ENCODE measurements around the gene LYSMD1. TPM values are rescaled to one million over a fixed set of nuclear protein-coding genes. Genes with fewer than 3 reads are reported as not detected.
A peak's percentile ranks its signal among the peaks of the same experiment; 100 is the strongest.
"Not testable (repeated sequence)": the region's sequence is repeated elsewhere in the genome, so short reads cannot be mapped to it uniquely, and the experiment has no call there.

LYSMD1 gene, protein sequence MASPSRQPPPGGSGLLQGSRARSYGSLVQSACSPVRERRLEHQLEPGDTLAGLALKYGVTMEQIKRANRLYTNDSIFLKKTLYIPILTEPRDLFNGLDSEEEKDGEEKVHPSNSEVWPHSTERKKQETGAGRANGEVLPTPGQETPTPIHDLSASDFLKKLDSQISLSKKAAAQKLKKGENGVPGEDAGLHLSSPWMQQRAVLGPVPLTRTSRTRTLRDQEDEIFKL
- total RNA-seq (10 to 100 TPM; 12.9 to 19.1 TPM), polyA plus RNA-seq (ENCODE audit: insufficient read length in 2 of 2) (10 to 100 TPM; 17.9 to 18.7 TPM)
- long read RNA-seq, donor 1, transcript LYSMD1-201 (3 exons, 2,479 nt) = major isoform, 6 of 6 reads
- long read RNA-seq, donor 1, partial matches to known transcripts = 0 of 6 reads
- long read RNA-seq, donor 1, other reads (novel, unspliced or antisense) = 0 of 6 reads
- long read RNA-seq, donor 2 = 0 reads
- long read RNA-seq, donor 3, partial matches to known transcripts = 0 of 3 reads
- long read RNA-seq, donor 3, other reads (novel, unspliced or antisense) = 0 of 3 reads
- long read RNA-seq, donor 4, transcript LYSMD1-201 (3 exons, 2,479 nt) = major isoform, 5 of 52 reads
- long read RNA-seq, donor 4, partial matches to known transcripts = 19 of 52 reads
- long read RNA-seq, donor 4, other reads (novel, unspliced or antisense) = 28 of 52 reads

DNA sequence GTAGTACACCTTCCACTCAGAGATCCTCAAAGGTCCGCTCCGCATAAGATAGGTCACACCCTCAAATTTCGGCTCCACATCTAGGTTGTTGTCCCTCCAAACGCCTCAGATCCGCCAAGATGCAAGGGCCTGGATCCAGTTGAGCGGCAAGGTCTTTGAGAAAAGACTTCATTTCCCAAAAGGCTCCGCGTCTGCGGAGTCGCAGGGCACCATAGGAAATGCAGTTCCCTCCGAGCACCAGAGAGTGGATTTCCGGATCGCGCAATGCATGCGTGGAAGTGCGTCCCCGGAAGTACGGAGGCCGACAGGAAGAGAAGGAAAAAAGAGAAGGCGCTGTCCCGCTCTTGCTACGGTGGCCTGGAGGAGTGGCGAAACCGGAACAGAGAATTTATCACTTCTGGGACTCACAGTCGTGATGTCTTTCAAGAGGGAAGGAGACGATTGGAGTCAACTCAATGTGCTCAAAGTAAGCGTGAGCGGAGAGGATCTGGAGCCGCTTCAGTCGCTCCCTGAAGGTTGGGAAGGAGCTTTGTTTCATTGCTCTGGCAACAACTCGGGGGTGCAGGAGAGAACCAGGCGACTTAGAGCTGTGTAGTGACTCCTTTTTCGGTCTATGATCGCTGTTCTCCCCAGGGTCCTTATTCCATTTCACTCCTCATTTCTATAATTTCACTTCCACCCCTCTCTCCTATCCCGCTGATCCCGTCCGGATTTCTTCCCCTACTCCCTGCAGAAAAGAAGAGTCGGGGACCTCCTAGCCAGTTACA, at the start of gene LYSMD1, which contains the start of gene SCNM1:
Gene LYSMD1, minus strand, starts transcription at position 165 of the 767 bp plus-strand sequence. CDS start 644 bp downstream, outside the sequence.
Gene SCNM1, plus strand, starts transcription at position 407 of the 767 bp plus-strand sequence. Its CDS starts 9 bp downstream, at position 416.
- Histone ChIP-seq H3K27ac (ENCODE audit: low read depth, low read length) (peak within 1 kb of the TSS; percentile 97), H3K9me3 (ENCODE audit: control insufficient read depth, insufficient read depth, low read length) (no peaks in the 10 kb centered on the region), H3K4me1 (ENCODE audit: control insufficient read depth, insufficient read depth, low read length) (peaks cover 20% of the 10 kb centered on the region), H3K36me3 (ENCODE audit: control insufficient read depth, insufficient read depth, low read length) (peaks cover 41% of the 10 kb centered on the region), H3K27me3 (ENCODE audit: control insufficient read depth, insufficient read depth, low read length) (no peaks in the 10 kb centered on the region), H3K4me3 (ENCODE audit: low read depth, low read length) (peak within 1 kb of the TSS; percentile 88)
- WGBS (ENCODE audit: insufficient coverage) = under 1% methylated on average over 37 of the region's 38 CpGs
- peak; percentile 98 to 100 (median 99) for DNase-seq (ENCODE audit: low read depth in 4 of 6, low spot score in 6 of 6)

- Histone ChIP-seq H3K4me1 (ENCODE audit: control insufficient read depth, insufficient read depth, low read length) (no peaks in the 10 kb centered on the region), H3K27ac (ENCODE audit: low read depth, low read length) (no peak overlapping the region), H3K9me3 (ENCODE audit: control insufficient read depth, insufficient read depth, low read length) (no peaks in the 10 kb centered on the region), H3K36me3 (ENCODE audit: control insufficient read depth, insufficient read depth, low read length) (peaks cover 34% of the 10 kb centered on the region), H3K27me3 (ENCODE audit: control insufficient read depth, insufficient read depth, low read length) (no peaks in the 10 kb centered on the region), H3K4me3 (ENCODE audit: low read depth, low read length) (no peak overlapping the region)
- no peak for DNase-seq (ENCODE audit: low read depth in 4 of 6, low spot score in 6 of 6)
- no CpG with 5 or more reads among the region's 2 CpGs for WGBS (ENCODE audit: insufficient coverage)
Measured at GRCh38 chr1:151213560-151213959, 47.9 kb upstream of the LYSMD1 start.

- no peak for DNase-seq (ENCODE audit: low read depth in 4 of 6, low spot score in 6 of 6)
- WGBS (ENCODE audit: insufficient coverage) = 100% methylated on average over 3 of the region's 15 CpGs
- H3K27ac ChIP-seq (ENCODE audit: low read depth, low read length) = no peak overlapping the region
Measured at GRCh38 chr1:151211972-151212705, 46.4 kb upstream of the LYSMD1 start.

GRCh38 chr1:151210830-151211229, 45.1 kb upstream of the LYSMD1 start:
- Histone ChIP-seq H3K4me1 (ENCODE audit: control insufficient read depth, insufficient read depth, low read length) (no peaks in the 10 kb centered on the region), H3K36me3 (ENCODE audit: control insufficient read depth, insufficient read depth, low read length) (peaks cover 55% of the 10 kb centered on the region), H3K27me3 (ENCODE audit: control insufficient read depth, insufficient read depth, low read length) (no peaks in the 10 kb centered on the region), H3K27ac (ENCODE audit: low read depth, low read length) (no peak overlapping the region), H3K4me3 (ENCODE audit: low read depth, low read length) (no peak overlapping the region), H3K9me3 (ENCODE audit: control insufficient read depth, insufficient read depth, low read length) (no peaks in the 10 kb centered on the region)
- WGBS (ENCODE audit: insufficient coverage) = no CpG with 5 or more reads among the region's 1 CpG
- DNase-seq (ENCODE audit: low read depth in 4 of 6, low spot score in 6 of 6) = no peak

More at GRCh38 chr1:151211972-151212705, 46.4 kb upstream of the LYSMD1 start:
- Histone ChIP-seq H3K4me3 (ENCODE audit: low read depth, low read length) (no peak overlapping the region), H3K4me1 (ENCODE audit: control insufficient read depth, insufficient read depth, low read length) (no peaks in the 10 kb centered on the region), H3K9me3 (ENCODE audit: control insufficient read depth, insufficient read depth, low read length) (no peaks in the 10 kb centered on the region), H3K36me3 (ENCODE audit: control insufficient read depth, insufficient read depth, low read length) (peaks cover 47% of the 10 kb centered on the region), H3K27me3 (ENCODE audit: control insufficient read depth, insufficient read depth, low read length) (no peaks in the 10 kb centered on the region)

GRCh38 chr1:151205381-151205965, 39.8 kb upstream of the LYSMD1 start:
- 93% methylated on average over 11 of the region's 12 CpGs for WGBS (ENCODE audit: insufficient coverage)
- H3K27ac ChIP-seq (ENCODE audit: low read depth, low read length); H3K9me3 ChIP-seq (ENCODE audit: control insufficient read depth, insufficient read depth, low read length); H3K4me3 ChIP-seq (ENCODE audit: low read depth, low read length); H3K27me3 ChIP-seq (ENCODE audit: control insufficient read depth, insufficient read depth, low read length); H3K4me1 ChIP-seq (ENCODE audit: control insufficient read depth, insufficient read depth, low read length); DNase-seq (ENCODE audit: low read depth in 4 of 6, low spot score in 6 of 6): not testable (repeated sequence)
- peaks cover 59% of the 10 kb centered on the region for H3K36me3 ChIP-seq (ENCODE audit: control insufficient read depth, insufficient read depth, low read length)

GRCh38 chr1:151199873-151200581, 34.3 kb upstream of the LYSMD1 start:
- Histone ChIP-seq H3K4me3 (ENCODE audit: low read depth, low read length) (peak overlapping the region; percentile 98), H3K4me1 (ENCODE audit: control insufficient read depth, insufficient read depth, low read length) (peaks cover 9% of the 10 kb centered on the region), H3K27ac (ENCODE audit: low read depth, low read length) (peak overlapping the region; percentile 96), H3K27me3 (ENCODE audit: control insufficient read depth, insufficient read depth, low read length) (no peaks in the 10 kb centered on the region), H3K9me3 (ENCODE audit: control insufficient read depth, insufficient read depth, low read length) (no peaks in the 10 kb centered on the region), H3K36me3 (ENCODE audit: control insufficient read depth, insufficient read depth, low read length) (peaks cover 17% of the 10 kb centered on the region)
- DNase-seq (ENCODE audit: low read depth in 4 of 6, low spot score in 6 of 6) = peak in 1 of 6 donors; percentile 5
- 43% methylated on average over 7 of the region's 11 CpGs for WGBS (ENCODE audit: insufficient coverage)

DNA sequence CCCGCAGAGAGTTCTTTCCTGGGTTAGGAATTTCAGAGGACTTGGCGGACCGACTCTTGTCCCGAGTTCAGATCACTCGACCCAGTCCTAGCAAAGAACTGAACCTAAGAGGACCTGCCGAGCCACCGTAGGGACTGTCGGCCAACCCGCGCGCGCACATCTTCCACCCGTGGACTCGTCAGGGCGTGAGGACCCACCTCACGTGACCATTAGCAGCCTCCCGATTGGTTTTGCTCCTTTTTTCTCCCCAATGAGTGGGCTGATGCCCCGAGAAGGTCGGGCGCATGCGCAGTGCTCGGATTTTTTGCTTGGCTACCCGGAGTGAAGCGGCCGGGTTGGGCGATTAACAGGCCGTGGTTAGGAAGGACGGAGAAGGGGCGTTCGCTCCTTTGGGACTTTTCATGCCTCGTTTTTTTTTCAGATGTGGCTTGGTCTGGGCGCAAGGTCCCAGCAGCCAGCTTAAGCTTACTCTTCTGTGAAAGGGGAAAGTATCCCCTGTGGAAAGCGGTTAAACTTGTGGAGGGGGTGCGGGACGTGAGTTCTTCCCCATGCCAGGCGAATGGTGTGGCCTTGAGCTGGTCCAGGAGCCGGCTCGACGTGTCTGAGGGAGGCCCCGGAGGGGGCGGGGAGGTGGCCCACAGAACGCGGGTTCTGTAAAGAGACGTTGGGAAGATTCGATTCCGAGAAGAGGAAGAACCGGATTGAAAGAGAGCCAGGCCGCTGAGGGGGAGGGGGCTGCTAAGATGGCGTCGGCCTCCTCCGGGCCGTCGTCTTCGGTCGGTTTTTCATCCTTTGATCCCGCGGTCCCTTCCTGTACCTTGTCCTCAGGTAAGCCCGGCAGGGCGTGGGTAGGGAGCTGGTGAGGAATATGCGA, 32.8 kb upstream of the LYSMD1 start, which contains the start of gene PIP5K1A:
Gene PIP5K1A, plus strand, starts transcription at position 299 of the 874 bp plus-strand sequence. Its CDS starts 445 bp downstream, at position 744.
- peak; percentile 96 to 100 (median 98) for DNase-seq (ENCODE audit: low read depth in 4 of 6, low spot score in 6 of 6)
- H3K4me3 ChIP-seq (ENCODE audit: low read depth, low read length) = peak within 1 kb of the TSS; percentile 98
- peak within 1 kb of the TSS; percentile 96 for H3K27ac ChIP-seq (ENCODE audit: low read depth, low read length)
- peaks cover 9% of the 10 kb centered on the region for H3K4me1 ChIP-seq (ENCODE audit: control insufficient read depth, insufficient read depth, low read length)
- no peaks in the 10 kb centered on the region for H3K9me3 ChIP-seq (ENCODE audit: control insufficient read depth, insufficient read depth, low read length)
- H3K36me3 ChIP-seq (ENCODE audit: control insufficient read depth, insufficient read depth, low read length) = peaks cover 13% of the 10 kb centered on the region
- no peaks in the 10 kb centered on the region for H3K27me3 ChIP-seq (ENCODE audit: control insufficient read depth, insufficient read depth, low read length)
- WGBS (ENCODE audit: insufficient coverage) = under 1% methylated on average over 60 of the region's 60 CpGs

GRCh38 chr1:151197863-151198253, 32.2 kb upstream of the LYSMD1 start:
- Histone ChIP-seq H3K27ac (ENCODE audit: low read depth, low read length) (peak overlapping the region; percentile 96), H3K27me3 (ENCODE audit: control insufficient read depth, insufficient read depth, low read length) (no peaks in the 10 kb centered on the region), H3K4me3 (ENCODE audit: low read depth, low read length) (peak overlapping the region; percentile 98), H3K36me3 (ENCODE audit: control insufficient read depth, insufficient read depth, low read length) (peaks cover 7% of the 10 kb centered on the region), H3K4me1 (ENCODE audit: control insufficient read depth, insufficient read depth, low read length) (peaks cover 9% of the 10 kb centered on the region), H3K9me3 (ENCODE audit: control insufficient read depth, insufficient read depth, low read length) (no peaks in the 10 kb centered on the region)
- DNase-seq (ENCODE audit: low read depth in 4 of 6, low spot score in 6 of 6) = no peak
- 24% methylated on average over 5 of the region's 10 CpGs for WGBS (ENCODE audit: insufficient coverage)
